A549 treated with CpdA at 1 μM for 4 hours (cell line): ENCODE data around the gene LANCL1. TPM values are rescaled to one million over a fixed set of nuclear protein-coding genes. Genes with fewer than 3 reads are reported as not detected.

Source experiments
- total RNA-seq: library from RNA; stranded (reverse); fragments of 200-300 nt; extraction: Qiagen RNA extraction; gene quantifications from 5 replicates; pipeline ENCODE4 v1.2.3, GENCODE V29; 2022; ENCODE audit warnings: low read depth

LANCL1 gene
- 18.0 to 27.2 TPM (median 25.0 TPM) in 5 replicates for total RNA-seq

GRCh38 chr2:210476194-210477128 lies at the start of gene LANCL1:
LANCL1 (minus strand) TSS chr2:210476759; CDS start chr2:210476396, 363 bp downstream.

Other genes starting within 250 kb of the LANCL1 start
- gene MYL1, start 161.6 kb downstream of the LANCL1 start, total RNA-seq: not detected in 5 replicates
- gene CPS1, start 79.8 kb upstream of the LANCL1 start, total RNA-seq: 6.1 to 8.8 TPM (median 7.4 TPM) in 5 replicates